GM12873 (cell line): ENCODE measurements around the gene BCKDHB.

Experiments
- CTCF ChIP-seq: IDR thresholded peaks from 2 replicates; pipeline ENCODE4 v1.5.1; 2012; ENCODE audit warnings: low read depth, mild to moderate bottlenecking, moderate library complexity, low read length, control low read depth; ENCODE audit not compliant: insufficient read depth; ENCODE audit errors: missing control alignments

BCKDHB gene

GRCh38 chr6:80106418-80107235, at the start of gene BCKDHB:
BCKDHB (plus strand) TSS chr6:80106671; CDS start chr6:80106694, 23 bp downstream.
- no peak for TF ChIP-seq CTCF

- TF ChIP-seq CTCF: no peak
Measured at GRCh38 chr6:80060774-80061173, 45.7 kb upstream of the BCKDHB start.

- no peak for TF ChIP-seq CTCF
Measured at GRCh38 chr6:80077067-80077466, 29.4 kb upstream of the BCKDHB start.

- TF ChIP-seq CTCF: no peak
Measured at GRCh38 chr6:80088637-80089036, 17.8 kb upstream of the BCKDHB start.

GRCh38 chr6:80091506-80091905, 15.0 kb upstream of the BCKDHB start:
- no peak for TF ChIP-seq CTCF

GRCh38 chr6:80094017-80094416, 12.5 kb upstream of the BCKDHB start:
- peak; percentile 48 for TF ChIP-seq CTCF

- TF ChIP-seq CTCF: no peak
Measured at GRCh38 chr6:80095600-80095999, 10.9 kb upstream of the BCKDHB start.
